Activated CD4-positive, alpha-beta T cell treated with anti-CD3 and anti-CD28 coated beads, Interleukin-2, amount 10 ng/mL, durations not matched to agents 24 days and 14 days (primary cell): ENCODE results near the gene PNMA8B. TPM values are rescaled to one million over a fixed set of nuclear protein-coding genes. Genes with fewer than 3 reads are reported as not detected.
A peak's percentile ranks its signal among the peaks of the same experiment; 100 is the strongest.
"Not testable (repeated sequence)": the region's sequence is repeated elsewhere in the genome, so short reads cannot be mapped to it uniquely, and the experiment has no call there.

Experiments
- DNase-seq: peaks from one replicate; pipeline ENCODE4 v3.0.0; 2022
- H3K27ac Mint-ChIP-seq: one replicate; pipeline ENCODE4 v1.8.0; 2022; ENCODE audit warnings: mild to moderate bottlenecking, mixed read lengths
- H3K27me3 Mint-ChIP-seq: one replicate; pipeline ENCODE4 v1.8.0; 2022; ENCODE audit warnings: mixed read lengths
- H3K36me3 Mint-ChIP-seq: one replicate; pipeline ENCODE4 v1.8.0; 2022; ENCODE audit warnings: low read depth, mild to moderate bottlenecking, mixed read lengths
- H3K4me1 Mint-ChIP-seq: one replicate; pipeline ENCODE4 v1.8.0; 2021; ENCODE audit warnings: mixed read lengths
- H3K4me3 Mint-ChIP-seq: one replicate; pipeline ENCODE4 v1.8.0; 2022; ENCODE audit warnings: mild to moderate bottlenecking, moderate library complexity, mixed read lengths
- H3K9me3 Mint-ChIP-seq: one replicate; pipeline ENCODE4 v1.8.0; 2021; ENCODE audit warnings: mixed read lengths
- intact Hi-C: fragments of 100-400 bp; cut with micrococcal nuclease; formaldehyde crosslinking; loops from one replicate; pipeline ENCODE4 v1.15.1; 2023
- total RNA-seq: library from RNA; stranded (reverse); gene quantifications from 2 replicates; pipeline ENCODE4 v1.2.3, GENCODE V29; 2022

Gene PNMA8B, protein sequence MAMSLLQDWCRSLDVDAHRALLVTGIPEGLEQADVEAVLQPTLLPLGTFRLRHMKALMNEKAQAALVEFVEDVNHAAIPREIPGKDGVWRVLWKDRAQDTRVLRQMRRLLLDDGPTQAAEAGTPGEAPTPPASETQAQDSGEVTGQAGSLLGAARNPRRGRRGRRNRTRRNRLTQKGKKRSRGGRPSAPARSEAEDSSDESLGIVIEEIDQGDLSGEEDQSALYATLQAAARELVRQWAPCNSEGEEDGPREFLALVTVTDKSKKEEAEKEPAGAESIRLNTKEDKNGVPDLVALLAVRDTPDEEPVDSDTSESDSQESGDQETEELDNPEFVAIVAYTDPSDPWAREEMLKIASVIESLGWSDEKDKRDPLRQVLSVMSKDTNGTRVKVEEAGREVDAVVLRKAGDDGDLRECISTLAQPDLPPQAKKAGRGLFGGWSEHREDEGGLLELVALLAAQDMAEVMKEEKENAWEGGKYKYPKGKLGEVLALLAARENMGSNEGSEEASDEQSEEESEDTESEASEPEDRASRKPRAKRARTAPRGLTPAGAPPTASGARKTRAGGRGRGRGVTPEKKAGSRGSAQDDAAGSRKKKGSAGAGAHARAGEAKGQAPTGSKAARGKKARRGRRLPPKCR
- total RNA-seq = not detected in 2 replicates

DNA sequence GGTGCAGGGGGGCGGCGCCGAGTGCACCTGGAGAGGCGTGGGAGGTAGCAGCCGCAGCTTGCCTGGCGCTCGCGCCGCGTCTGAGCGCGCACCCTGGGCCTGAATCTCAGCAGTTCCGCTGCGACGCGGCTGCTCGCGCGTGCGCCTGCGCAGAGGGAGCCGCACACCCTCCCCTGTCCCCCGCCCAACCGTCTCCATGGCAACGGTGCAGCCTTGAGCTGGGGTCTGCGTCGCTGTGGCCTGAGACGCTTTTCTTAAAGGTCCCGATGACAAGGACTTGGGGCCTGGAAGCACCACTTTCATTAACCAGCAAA is at the start of gene PNMA8B:
TSS of gene PNMA8B (minus strand) at position 82 of the 314 bp plus-strand sequence. CDS start 402 bp downstream, outside the sequence.
- Mint-ChIP-seq H3K27me3 (peaks cover 63% of the 10 kb centered on the region), H3K36me3 (no peaks in the 10 kb centered on the region), H3K27ac (no peak within 1 kb of the TSS), H3K4me1 (peaks cover 5% of the 10 kb centered on the region), H3K9me3 (no peaks in the 10 kb centered on the region), H3K4me3 (peak within 1 kb of the TSS; percentile 65)
- peak; percentile 67 for DNase-seq
- intact Hi-C loops = no loop called here

DNA sequence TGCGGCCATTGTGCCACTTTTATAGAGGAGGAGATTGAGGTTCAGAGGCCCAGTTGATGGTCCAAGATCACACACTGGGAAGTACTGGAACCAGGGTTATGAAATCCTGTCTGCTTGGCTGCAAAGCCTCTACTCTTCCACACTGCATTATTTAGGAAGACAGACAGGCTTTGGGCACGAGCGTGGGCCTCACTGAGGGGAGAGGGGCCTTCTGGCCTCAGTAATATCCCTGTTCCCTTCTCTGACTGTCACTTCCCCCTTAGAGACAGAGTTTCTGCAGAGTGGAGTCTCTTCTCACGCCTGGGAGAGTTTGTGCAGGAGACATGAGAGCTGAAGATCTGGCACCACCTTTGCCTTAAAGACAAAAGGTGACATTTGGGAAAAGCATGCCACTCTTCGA is 49.0 kb upstream of the PNMA8B start:
- no peaks in the 10 kb centered on the region for H3K9me3 Mint-ChIP-seq
- intact Hi-C loops = no loop called here
- H3K27ac Mint-ChIP-seq = no peak overlapping the region
- no peaks in the 10 kb centered on the region for H3K36me3 Mint-ChIP-seq
- H3K4me3 Mint-ChIP-seq = no peak overlapping the region
- no peak for DNase-seq
- H3K27me3 Mint-ChIP-seq = peaks cover 6% of the 10 kb centered on the region
- no peaks in the 10 kb centered on the region for H3K4me1 Mint-ChIP-seq

DNA sequence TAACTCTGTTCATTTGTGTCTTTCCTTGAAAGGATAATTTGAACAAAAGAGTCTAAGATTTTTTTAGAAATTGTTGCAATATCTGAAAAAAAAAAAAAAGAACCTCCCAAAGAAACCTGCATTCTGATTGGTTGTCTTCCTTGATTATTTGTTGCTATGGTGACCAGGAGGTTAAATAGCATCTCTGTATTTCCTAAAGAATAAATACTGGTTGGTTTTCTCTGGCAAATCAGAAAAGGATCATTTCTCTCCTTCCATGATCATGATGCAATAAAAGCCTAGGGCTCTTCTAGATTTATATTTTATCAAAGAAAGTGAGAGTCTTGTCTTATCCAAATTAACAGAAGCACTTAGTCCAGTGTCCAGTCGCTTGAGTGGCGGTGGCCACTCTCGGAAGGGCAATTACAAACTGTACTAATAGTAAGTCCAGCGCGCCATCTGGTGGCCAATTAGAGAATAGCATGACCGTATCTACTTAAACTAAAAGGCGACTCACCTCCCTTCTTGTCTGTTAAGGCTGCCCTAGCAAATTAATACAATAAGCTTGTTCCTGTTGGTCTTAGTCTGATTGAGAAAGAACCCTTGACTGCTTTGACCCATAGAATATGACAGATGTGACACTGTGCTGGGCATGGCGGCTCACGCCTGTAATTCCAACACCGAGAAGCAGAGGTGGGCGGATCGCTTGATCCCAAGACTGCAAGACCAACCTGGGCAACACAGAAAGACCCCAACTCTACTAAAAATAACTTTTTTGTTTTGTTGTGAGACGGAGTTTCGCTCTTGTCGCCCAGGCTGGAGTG is 47.0 kb upstream of the PNMA8B start:
- peak; percentile 92 for DNase-seq
- no peak overlapping the region for H3K27ac Mint-ChIP-seq
- intact Hi-C loops = loop anchor here (1.0 kb wide), 2 partner anchors 13 to 26 kb away; no protein-coding TSS in a partner anchor
- H3K9me3 Mint-ChIP-seq = no peaks in the 10 kb centered on the region
- H3K4me3 Mint-ChIP-seq = no peak overlapping the region
- no peaks in the 10 kb centered on the region for H3K36me3 Mint-ChIP-seq
- H3K4me1 Mint-ChIP-seq = peaks cover 6% of the 10 kb centered on the region
- peaks cover 9% of the 10 kb centered on the region for H3K27me3 Mint-ChIP-seq

DNA sequence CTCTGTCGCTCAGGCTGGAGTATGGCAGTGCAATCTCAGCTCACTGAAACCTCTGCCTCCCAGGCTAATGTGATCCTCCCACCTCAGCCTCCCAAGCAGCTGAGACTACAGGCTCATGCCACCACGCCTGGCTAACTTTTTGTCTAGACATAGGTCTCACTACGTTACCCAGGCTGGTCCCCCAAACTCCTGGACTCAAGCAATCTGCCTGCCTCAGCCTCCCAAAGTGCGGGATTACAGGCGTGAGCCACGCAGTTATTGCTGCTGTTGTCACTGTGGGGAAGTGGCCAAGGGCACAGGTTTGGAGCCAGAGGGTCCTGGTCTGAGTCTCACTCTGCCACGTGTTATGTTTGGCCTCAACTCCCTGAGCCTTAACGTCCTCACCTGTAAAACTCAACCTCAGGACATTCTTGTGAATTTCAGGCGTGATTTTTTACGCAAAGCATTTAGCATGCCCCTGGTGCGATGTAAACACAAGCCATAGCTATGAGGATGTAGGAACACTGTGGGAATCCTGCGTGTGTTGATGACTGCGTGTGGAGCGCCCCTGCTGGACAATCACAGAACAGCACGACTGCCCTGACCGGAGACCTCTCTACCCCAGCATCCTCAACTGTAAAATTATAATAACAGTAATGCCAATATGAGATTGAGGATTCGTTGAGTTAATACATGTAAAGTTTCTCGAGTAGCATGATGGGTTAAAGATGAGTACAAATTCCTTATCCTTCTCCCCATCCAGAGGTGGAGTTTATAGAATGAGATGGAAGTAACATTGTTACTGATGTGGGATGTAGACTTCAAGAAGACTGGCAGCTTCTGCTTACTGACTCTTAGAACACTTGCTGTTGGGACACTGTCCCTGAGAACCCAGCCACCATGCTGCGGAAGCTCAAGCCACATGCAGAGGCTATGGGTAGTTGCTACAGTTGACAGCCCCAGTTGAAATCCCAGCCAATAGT is 41.8 kb upstream of the PNMA8B start:
- intact Hi-C loops = no loop called here
- Mint-ChIP-seq H3K9me3 (no peaks in the 10 kb centered on the region), H3K36me3 (no peaks in the 10 kb centered on the region), H3K4me1 (peaks cover 9% of the 10 kb centered on the region), H3K27ac (no peak overlapping the region), H3K4me3 (no peak overlapping the region), H3K27me3 (peaks cover 11% of the 10 kb centered on the region)
- peak; percentile 89 for DNase-seq

GRCh38 chr19:46536391-46536790 is 40.7 kb upstream of the PNMA8B start:
- DNase-seq = no peak
- Mint-ChIP-seq H3K9me3 (no peaks in the 10 kb centered on the region), H3K4me3 (no peak overlapping the region), H3K36me3 (no peaks in the 10 kb centered on the region), H3K4me1 (peaks cover 9% of the 10 kb centered on the region), H3K27ac (no peak overlapping the region), H3K27me3 (peaks cover 10% of the 10 kb centered on the region)
- intact Hi-C loops = no loop called here

DNA sequence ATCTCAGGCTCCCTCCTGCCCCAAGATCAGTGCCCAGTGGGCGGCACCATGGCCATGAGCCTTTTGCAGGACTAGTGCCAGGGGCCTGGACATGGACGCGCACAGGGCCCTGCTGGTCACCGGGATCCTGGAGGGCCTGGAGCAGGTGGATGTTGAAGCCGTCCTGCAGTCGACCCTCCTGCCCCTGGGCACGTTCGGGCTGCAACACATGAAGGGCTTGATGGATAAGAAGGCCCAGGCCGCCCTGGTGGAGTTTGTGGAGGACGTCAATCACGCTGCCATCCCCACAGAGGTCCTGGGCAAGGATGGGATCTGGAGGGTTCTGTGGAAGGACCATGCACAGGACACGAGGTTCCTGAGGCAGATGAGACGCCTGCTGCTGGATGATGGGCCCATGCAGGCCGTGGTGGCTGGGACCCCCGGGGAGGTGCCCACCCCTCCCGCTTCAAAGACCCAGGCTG is 38.0 kb upstream of the PNMA8B start:
- DNase-seq = no peak
- intact Hi-C loops = no loop called here
- H3K27me3 Mint-ChIP-seq = peaks cover 6% of the 10 kb centered on the region
- no peaks in the 10 kb centered on the region for H3K36me3 Mint-ChIP-seq
- no peak overlapping the region for H3K27ac Mint-ChIP-seq
- H3K4me1 Mint-ChIP-seq = peaks cover 24% of the 10 kb centered on the region
- H3K4me3 Mint-ChIP-seq = no peak overlapping the region
- H3K9me3 Mint-ChIP-seq = no peaks in the 10 kb centered on the region

GRCh38 chr19:46533078-46533620 is 37.5 kb upstream of the PNMA8B start:
- Mint-ChIP-seq H3K36me3 (no peaks in the 10 kb centered on the region), H3K4me1 (peaks cover 23% of the 10 kb centered on the region), H3K4me3 (no peak overlapping the region), H3K27me3 (peaks cover 4% of the 10 kb centered on the region), H3K9me3 (no peaks in the 10 kb centered on the region), H3K27ac (no peak overlapping the region)
- intact Hi-C loops = no loop called here
- DNase-seq = no peak

DNA sequence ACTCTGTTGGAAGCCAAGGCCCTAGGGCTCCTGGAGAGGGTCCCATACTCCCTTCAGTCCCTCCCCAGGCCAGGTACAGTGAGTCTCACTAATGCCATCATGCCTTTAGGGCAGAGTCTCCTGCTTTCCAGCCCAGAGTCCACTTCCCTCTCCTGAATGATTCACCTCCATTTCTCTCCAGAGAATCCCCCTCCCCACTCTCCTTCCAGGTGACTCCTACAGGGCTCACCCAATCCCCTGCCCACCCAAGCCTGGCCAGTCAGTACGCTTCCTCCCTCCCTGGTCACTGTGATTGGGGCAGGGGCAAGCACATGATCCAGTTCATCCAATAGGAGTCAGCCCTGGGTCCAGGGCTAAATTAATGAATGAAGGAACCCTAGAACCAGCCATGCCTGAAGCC is 35.0 kb upstream of the PNMA8B start:
- peaks cover 19% of the 10 kb centered on the region for H3K4me1 Mint-ChIP-seq
- no peak overlapping the region for H3K4me3 Mint-ChIP-seq
- peaks cover 4% of the 10 kb centered on the region for H3K36me3 Mint-ChIP-seq
- DNase-seq = no peak
- no peak overlapping the region for H3K27ac Mint-ChIP-seq
- intact Hi-C loops = no loop called here
- peaks cover 1% of the 10 kb centered on the region for H3K9me3 Mint-ChIP-seq
- no peaks in the 10 kb centered on the region for H3K27me3 Mint-ChIP-seq

DNA sequence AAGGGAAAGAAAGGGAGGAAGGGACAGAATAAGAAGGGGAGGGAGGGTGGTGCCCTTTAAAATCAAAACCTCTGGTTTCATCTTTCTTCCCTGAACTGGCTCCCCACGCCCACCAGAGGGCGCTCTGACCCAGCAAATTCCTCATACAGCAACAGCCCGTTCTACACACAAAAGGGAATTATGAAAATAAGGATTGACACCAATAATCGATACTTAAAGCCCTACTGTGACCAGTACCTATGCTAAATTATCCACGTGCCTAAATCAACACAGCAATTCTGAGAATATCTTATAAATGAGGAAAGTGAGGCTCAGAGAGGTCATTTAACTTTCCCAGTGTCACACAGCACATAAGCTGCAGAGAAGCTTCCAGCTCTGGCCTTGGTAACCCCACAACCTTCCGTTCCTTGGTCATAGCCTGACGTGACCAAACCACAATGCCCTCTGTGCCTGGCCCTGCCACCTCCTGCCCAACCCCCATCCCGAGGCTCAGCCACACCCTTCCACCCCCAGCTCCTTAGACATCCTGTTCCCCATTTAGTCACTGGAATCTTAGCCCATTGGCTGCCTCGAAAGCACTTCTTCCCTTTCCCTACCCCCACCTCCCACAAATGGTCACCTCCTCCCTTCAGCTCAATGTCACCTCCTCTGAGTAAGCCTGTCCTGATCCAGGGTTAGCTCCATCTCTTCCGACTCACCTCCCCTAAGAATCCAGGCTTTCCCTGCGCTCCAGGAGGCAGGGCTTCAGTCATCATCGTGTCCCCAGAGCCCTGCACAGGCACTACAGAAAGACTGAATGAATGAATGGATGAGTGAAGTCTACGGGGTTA is 34.2 kb upstream of the PNMA8B start:
- Mint-ChIP-seq H3K9me3 (peaks cover 8% of the 10 kb centered on the region), H3K4me1 (peaks cover 23% of the 10 kb centered on the region), H3K36me3 (peaks cover 4% of the 10 kb centered on the region), H3K27ac (peak overlapping the region; percentile 39), H3K27me3 (no peaks in the 10 kb centered on the region), H3K4me3 (peak overlapping the region; percentile 8)
- intact Hi-C loops = loop anchor here (1.0 to 5.0 kb wide), 4 partner anchors 12 to 223 kb away; partner anchors contain the start of gene CALM3
- peak; percentile 92 for DNase-seq

DNA sequence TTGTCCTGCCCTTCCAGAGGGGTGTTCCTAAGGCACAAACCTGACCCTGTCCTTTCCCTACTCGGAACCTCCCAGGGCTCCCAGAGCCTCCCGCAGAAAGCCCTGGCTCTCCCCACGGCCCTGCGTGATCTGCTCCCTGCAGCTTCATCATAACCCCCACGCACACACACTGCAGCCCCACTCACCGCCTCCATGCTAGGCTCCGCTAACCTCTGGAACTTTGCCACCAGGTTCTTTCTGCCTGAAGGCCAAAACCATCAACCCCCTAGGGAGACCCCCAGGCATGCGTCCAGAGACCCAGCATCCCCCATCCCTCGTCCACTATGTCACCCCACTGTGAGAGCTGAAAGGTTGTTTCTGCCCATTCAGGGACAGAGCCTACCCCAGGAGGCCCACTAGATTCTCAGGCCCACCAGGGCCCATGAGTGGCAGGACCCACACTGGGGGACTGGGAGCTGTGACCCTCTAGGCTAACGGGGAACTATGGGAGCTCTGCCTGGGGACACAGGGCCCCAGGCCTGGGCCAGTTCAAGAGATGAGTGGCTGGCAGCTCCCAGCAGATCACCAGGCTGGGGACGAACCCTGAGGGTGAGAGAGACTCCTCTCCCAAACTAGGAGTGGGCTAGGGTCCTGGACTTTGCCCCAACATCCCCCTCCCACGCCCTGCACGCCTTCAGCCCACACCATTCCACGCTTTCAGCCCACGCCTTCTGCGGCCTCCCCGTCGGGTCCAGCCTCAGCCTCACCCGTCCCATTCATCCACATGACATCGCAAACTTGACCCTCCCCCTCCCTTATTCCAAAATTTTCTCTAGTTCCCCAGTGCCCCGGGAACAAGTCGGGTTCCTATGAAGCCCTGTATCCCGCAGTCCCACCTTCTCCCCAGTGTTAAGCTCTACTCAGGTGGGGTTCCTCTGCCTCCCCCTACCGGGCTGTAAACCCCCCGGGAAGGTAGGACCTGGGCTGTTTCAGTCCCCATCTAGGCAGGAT is 33.2 kb upstream of the PNMA8B start:
- H3K4me1 Mint-ChIP-seq = peaks cover 29% of the 10 kb centered on the region
- H3K4me3 Mint-ChIP-seq = no peak overlapping the region
- peaks cover 9% of the 10 kb centered on the region for H3K9me3 Mint-ChIP-seq
- H3K27me3 Mint-ChIP-seq = no peaks in the 10 kb centered on the region
- peaks cover 7% of the 10 kb centered on the region for H3K36me3 Mint-ChIP-seq
- DNase-seq = no peak
- intact Hi-C loops = loop anchor here (1.0 to 5.0 kb wide), 4 partner anchors 13 to 224 kb away; partner anchors contain the start of gene CALM3
- H3K27ac Mint-ChIP-seq = peak overlapping the region; percentile 39

DNA sequence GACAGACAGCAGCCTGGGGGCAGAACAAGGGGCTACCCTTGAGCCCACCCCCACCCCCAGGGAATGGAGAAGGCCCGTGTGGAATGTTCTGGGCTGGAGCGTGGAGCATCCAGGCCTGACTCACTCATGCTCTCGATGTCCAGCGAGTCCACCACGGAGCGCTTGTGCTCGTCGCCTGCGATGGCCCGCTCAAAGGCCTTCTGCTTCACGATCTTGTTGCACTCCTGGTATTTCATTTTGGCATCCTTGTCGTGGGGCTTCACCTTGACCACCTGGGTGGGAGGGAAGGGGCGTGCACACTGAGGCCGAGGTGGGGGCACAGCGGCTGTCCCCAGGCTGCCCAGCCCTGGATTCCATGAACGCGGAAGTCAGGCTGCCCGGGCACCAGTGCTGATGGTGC is 31.1 kb upstream of the PNMA8B start:
- peaks cover 10% of the 10 kb centered on the region for H3K36me3 Mint-ChIP-seq
- peaks cover 40% of the 10 kb centered on the region for H3K4me1 Mint-ChIP-seq
- H3K27ac Mint-ChIP-seq, H3K27me3 Mint-ChIP-seq, H3K4me3 Mint-ChIP-seq, H3K9me3 Mint-ChIP-seq, DNase-seq: not testable (repeated sequence)
- intact Hi-C loops = loop anchor here (5.0 kb wide), 1 partner anchor 76 kb away; the partner anchor contains the start of gene CALM3
